HUES48 (cell line): ENCODE results near the gene AGAP1.

ENCODE experiments used
- H3K27ac ChIP-seq: one replicate; pipeline ENCODE4 v1.7.0; 2013; ENCODE audit warnings: low read depth, low read length, inconsistent platforms
- H3K27me3 ChIP-seq: 2 replicates; pipeline ENCODE4 v1.6.1; 2013; ENCODE audit warnings: mild to moderate bottlenecking, low read length; ENCODE audit not compliant: control insufficient read depth, insufficient read depth
- H3K36me3 ChIP-seq: 2 replicates; pipeline ENCODE4 v1.6.1; 2013; ENCODE audit warnings: low read length; ENCODE audit not compliant: control insufficient read depth, insufficient read depth
- H3K4me1 ChIP-seq: 2 replicates; pipeline ENCODE4 v1.6.1; 2013; ENCODE audit warnings: mild to moderate bottlenecking, low read length; ENCODE audit not compliant: control insufficient read depth, insufficient read depth
- H3K4me3 ChIP-seq: 2 replicates; pipeline ENCODE4 v1.5.1; 2013; ENCODE audit warnings: mild to moderate bottlenecking, low read depth, low read length
- H3K9ac ChIP-seq: 2 replicates; pipeline ENCODE4 v1.6.1; 2013; ENCODE audit warnings: mild to moderate bottlenecking, low read depth, low read length, moderate library complexity
- H3K9me3 ChIP-seq: 2 replicates; pipeline ENCODE4 v1.6.1; 2013; ENCODE audit warnings: low read length; ENCODE audit not compliant: control insufficient read depth, insufficient read depth

The AGAP1 gene

DNA sequence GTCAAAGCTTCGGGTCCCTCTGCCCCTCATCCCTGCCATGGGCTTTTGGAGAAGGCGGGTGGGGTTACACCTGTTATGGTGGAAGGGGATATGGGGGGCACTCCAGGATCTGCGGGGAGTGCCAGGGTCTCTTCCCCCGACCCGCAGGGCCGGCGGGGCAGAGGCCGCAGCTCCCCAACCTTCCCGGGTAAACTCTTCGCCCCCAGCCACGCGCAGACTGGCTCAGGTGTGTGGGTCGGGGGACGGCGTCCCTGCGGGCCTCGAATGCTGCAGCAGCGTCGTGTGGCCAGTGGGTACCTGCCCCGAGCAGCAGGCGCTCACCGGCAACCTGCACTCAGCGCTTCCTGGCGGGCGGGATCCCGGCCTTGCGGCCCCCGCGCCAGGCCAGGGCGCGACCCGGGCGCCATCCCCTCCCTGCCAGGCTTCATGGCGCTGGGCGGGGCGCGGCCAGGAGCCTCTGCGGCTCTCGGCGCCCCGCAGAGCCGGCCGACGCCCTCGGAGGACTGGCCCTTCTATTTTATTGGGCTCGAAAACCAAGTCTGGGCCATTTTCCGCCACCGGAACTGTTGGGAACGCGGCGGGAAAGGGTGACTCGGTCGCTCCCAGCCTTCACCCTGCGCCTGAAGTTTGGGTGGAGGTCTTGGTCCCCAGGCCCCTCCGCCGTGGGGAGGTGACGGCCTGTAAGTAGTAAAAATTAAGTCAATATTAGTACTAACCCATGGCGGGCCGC, 669.8 kb downstream of the AGAP1 start:
- Histone ChIP-seq H3K4me1 (peaks cover 48% of the 10 kb centered on the region), H3K27me3 (peaks cover 99% of the 10 kb centered on the region), H3K4me3 (peak overlapping the region; percentile 61), H3K27ac (no peak overlapping the region), H3K9me3 (no peaks in the 10 kb centered on the region), H3K9ac (no peak overlapping the region), H3K36me3 (no peaks in the 10 kb centered on the region)

DNA sequence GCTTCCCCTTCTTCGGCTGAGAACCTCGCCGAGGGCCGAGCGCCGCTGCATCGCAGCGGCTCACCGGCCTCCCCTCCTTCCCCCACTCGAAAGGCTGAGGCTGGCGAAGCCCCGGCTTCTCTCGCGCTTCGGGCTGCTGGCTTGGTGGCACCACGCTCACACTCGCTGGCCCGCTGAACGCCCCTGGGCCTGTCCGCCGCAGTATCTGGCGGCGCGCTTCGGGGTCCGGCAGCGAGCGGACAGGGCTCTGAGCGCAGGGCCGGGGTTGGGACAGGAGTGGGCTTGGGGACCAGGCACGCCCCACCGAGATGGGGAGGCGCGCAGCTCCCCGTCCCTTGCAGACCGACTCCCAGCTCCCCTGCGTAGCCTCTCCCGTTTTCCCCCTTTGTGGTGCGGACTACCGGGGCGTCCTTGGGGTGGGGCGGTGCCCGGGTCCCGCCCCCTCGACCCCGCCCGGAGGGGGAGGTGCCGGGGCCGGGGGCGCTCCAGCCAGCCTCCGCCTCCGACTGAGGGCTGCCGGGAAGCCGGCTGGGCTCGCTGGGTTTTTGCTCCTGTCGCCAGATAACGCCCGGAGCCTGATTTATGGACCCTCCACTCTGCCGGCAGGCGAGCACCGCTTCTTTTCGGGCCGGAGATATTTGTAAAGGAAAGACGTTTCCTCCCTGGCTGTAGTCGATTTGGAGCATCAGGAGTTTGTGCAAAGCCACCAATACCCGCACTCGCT, 670.5 kb downstream of the AGAP1 start:
- Histone ChIP-seq H3K4me1 (peaks cover 50% of the 10 kb centered on the region), H3K36me3 (no peaks in the 10 kb centered on the region), H3K27ac (no peak overlapping the region), H3K27me3 (peaks cover 100% of the 10 kb centered on the region), H3K9ac (no peak overlapping the region), H3K4me3 (peak overlapping the region; percentile 61), H3K9me3 (no peaks in the 10 kb centered on the region)

DNA sequence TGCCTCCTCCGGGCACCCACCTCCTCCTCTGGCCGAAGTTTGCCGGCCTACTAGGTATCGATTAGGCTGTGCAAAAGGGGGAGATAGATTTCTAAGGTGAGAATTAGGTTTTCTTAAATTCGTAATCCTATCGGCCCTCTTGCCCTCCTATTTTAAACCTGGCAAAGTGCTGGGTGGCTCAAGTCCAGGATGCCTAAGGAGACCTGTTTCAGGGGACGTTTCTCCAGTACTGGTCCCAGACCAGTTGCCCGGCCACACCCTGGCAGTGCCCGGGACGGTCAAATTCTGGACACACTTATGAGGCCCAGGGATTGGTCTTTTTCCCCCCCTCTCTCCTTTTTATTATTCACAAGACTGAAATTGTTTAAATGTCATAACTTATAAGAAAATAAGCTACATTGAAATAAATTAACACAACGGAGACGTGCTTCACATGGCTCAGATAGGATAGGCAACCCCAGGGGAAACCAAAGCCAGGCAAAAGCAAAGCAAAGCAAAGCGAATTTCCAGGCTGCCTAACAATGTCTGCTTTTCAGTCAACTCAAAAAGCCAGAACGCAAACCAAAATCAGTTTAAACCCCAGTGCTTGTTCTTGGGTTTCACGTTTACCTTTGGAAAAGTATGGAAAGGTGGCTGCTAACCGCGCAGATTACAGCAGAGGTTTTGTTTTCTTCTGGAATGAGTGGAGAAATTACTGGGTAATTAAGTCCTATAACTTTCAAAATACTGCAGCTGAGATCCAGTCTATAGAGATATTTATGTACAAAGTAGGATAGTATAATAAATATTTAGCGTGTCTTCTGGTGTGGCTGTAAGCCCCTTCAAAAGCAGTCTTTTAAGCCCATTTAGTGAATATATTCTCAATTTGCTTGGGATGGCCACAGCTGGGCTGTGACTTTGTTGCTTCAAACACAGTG, 671.3 kb downstream of the AGAP1 start:
- Histone ChIP-seq H3K27me3 (peaks cover 100% of the 10 kb centered on the region), H3K27ac (no peak overlapping the region), H3K9me3 (no peaks in the 10 kb centered on the region), H3K4me3 (peak overlapping the region; percentile 61), H3K9ac (no peak overlapping the region), H3K36me3 (no peaks in the 10 kb centered on the region), H3K4me1 (peaks cover 54% of the 10 kb centered on the region)

- Histone ChIP-seq H3K4me1 (peaks cover 55% of the 10 kb centered on the region), H3K4me3 (peak overlapping the region; percentile 61; the same call in 1 of the 2 replicates), H3K27me3 (peaks cover 100% of the 10 kb centered on the region), H3K36me3 (no peaks in the 10 kb centered on the region), H3K9me3 (no peaks in the 10 kb centered on the region), H3K9ac (no peak overlapping the region), H3K27ac (no peak overlapping the region)
Observed at GRCh38 chr2:236165842-236166795, 672.3 kb downstream of the AGAP1 start.

GRCh38 chr2:236166796-236167296, 673.0 kb downstream of the AGAP1 start:
- H3K27ac ChIP-seq: no peak overlapping the region
- H3K27me3 ChIP-seq: peaks cover 100% of the 10 kb centered on the region
- H3K36me3 ChIP-seq: no peaks in the 10 kb centered on the region
- H3K9me3 ChIP-seq: no peaks in the 10 kb centered on the region
- peaks cover 54% of the 10 kb centered on the region for H3K4me1 ChIP-seq
- H3K4me3 ChIP-seq: peak overlapping the region; percentile 61; the same call in 1 of the 2 replicates
- H3K9ac ChIP-seq: no peak overlapping the region

GRCh38 chr2:236167297-236168109, 673.7 kb downstream of the AGAP1 start:
- H3K4me3 ChIP-seq: peak overlapping the region; percentile 61
- H3K4me1 ChIP-seq: peaks cover 54% of the 10 kb centered on the region
- no peak overlapping the region for H3K9ac ChIP-seq
- H3K36me3 ChIP-seq: no peaks in the 10 kb centered on the region
- no peak overlapping the region for H3K27ac ChIP-seq
- H3K27me3 ChIP-seq: peaks cover 100% of the 10 kb centered on the region
- H3K9me3 ChIP-seq: no peaks in the 10 kb centered on the region

DNA sequence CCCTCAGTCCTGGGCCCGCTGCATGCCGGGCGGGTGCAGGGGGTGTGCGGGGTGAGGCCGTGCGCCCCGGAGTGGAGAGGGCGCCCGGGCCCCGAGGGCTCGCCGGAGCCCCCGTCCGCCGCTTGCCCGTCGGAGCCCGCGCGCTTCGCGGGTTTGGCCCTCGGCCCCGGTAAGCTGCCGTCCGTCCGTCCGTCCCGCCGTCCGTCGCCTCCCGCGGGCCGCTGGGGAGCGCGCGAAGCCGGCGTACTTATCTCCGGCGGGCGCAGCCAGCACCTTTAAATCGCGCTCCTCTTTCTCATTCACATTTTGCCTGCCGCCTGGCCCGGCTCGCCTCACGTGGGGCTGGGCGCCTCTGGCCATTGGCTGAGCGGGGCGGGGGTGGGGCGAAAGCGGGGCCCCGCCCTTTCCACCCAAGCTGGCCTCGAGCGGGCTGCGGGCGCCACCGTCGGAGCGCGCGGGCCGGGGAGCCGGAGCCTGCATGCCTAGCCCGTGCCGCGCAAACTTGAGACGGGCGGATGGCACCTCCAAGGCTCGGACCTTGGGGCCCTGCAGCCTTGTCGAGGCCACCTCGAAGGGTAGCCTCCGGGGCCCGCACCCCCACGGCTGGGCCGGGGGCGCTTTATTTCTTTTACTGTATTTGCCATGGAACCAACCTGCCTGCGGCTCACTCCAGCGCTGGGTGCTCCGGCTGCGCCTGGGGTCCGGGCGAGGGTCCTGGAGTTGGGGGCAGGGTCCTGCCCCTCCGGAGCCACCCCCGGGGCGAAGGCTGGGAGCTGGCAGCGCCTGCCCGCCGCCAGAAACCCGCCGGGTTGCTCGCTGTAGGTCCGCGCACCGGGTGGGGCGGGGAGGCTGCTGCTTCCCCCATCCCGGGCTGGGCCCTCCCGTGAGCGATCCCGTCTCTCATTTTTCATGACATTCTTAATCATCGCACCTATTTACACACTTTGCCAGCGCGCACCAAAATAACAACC, 674.6 kb downstream of the AGAP1 start, which contains the start of gene GBX2:
TSS of gene GBX2 (minus strand) at position 277 of the 971 bp plus-strand sequence. CDS start 415 bp downstream, outside the sequence.
- H3K27me3 ChIP-seq: peaks cover 100% of the 10 kb centered on the region
- peaks cover 52% of the 10 kb centered on the region for H3K4me1 ChIP-seq
- H3K9me3 ChIP-seq: no peaks in the 10 kb centered on the region
- H3K27ac ChIP-seq: no peak within 1 kb of the TSS
- no peaks in the 10 kb centered on the region for H3K36me3 ChIP-seq
- no peak within 1 kb of the TSS for H3K9ac ChIP-seq
- H3K4me3 ChIP-seq: peak within 1 kb of the TSS; percentile 61

- peaks cover 100% of the 10 kb centered on the region for H3K27me3 ChIP-seq
- peaks cover 60% of the 10 kb centered on the region for H3K4me1 ChIP-seq
- H3K9me3 ChIP-seq: no peaks in the 10 kb centered on the region
- no peak overlapping the region for H3K27ac ChIP-seq
- no peak overlapping the region for H3K9ac ChIP-seq
- peak overlapping the region; percentile 33 for H3K4me3 ChIP-seq
- no peaks in the 10 kb centered on the region for H3K36me3 ChIP-seq
Observed at GRCh38 chr2:236169151-236169721, 675.4 kb downstream of the AGAP1 start.
